ENCODE measurements around the gene TMEM144.

Gene TMEM144

GRCh38 chr4:158209825-158210807, at the start of gene TMEM144:
Gene TMEM144 (plus strand): TSS chr4:158210486. CDS start chr4:158212668, 2,182 bp downstream.
- no peak for DNase-seq (ENCODE audit: low read depth in 2 of 2)

- no peak for DNase-seq (ENCODE audit: low read depth in 2 of 2)
Observed at GRCh38 chr4:158161551-158162354, 48.5 kb upstream of the TMEM144 start.

- DNase-seq (ENCODE audit: low read depth in 2 of 2) = no peak
Observed at GRCh38 chr4:158162631-158163030, 47.7 kb upstream of the TMEM144 start.

- DNase-seq (ENCODE audit: low read depth in 2 of 2) = no peak
Observed at GRCh38 chr4:158163941-158164767, 46.1 kb upstream of the TMEM144 start.

GRCh38 chr4:158164768-158165213, 45.5 kb upstream of the TMEM144 start:
- DNase-seq (ENCODE audit: low read depth in 2 of 2) = no peak

- no peak for DNase-seq (ENCODE audit: low read depth in 2 of 2)
Observed at GRCh38 chr4:158166701-158167100, 43.6 kb upstream of the TMEM144 start.

GRCh38 chr4:158168606-158169005, 41.7 kb upstream of the TMEM144 start:
- DNase-seq (ENCODE audit: low read depth in 2 of 2) = no peak

- no peak for DNase-seq (ENCODE audit: low read depth in 2 of 2)
Observed at GRCh38 chr4:158169506-158169905, 40.8 kb upstream of the TMEM144 start.

GRCh38 chr4:158169931-158170690, 40.2 kb upstream of the TMEM144 start:
- no peak for DNase-seq (ENCODE audit: low read depth in 2 of 2)

GRCh38 chr4:158170691-158171561, 39.4 kb upstream of the TMEM144 start:
- no peak for DNase-seq (ENCODE audit: low read depth in 2 of 2)

- no peak for DNase-seq (ENCODE audit: low read depth in 2 of 2)
Observed at GRCh38 chr4:158172261-158173258, 37.7 kb upstream of the TMEM144 start, which contains the start of gene GASK1B. Gene GASK1B (minus strand): TSS chr4:158173025. CDS start chr4:158171375, 1,650 bp downstream.

GRCh38 chr4:158176108-158176507, 34.2 kb upstream of the TMEM144 start:
- DNase-seq (ENCODE audit: low read depth in 2 of 2) = no peak

GRCh38 chr4:158176776-158177175, 33.5 kb upstream of the TMEM144 start:
- no peak for DNase-seq (ENCODE audit: low read depth in 2 of 2)

- DNase-seq (ENCODE audit: low read depth in 2 of 2) = no peak
Observed at GRCh38 chr4:158179465-158179864, 30.8 kb upstream of the TMEM144 start.

GRCh38 chr4:158181906-158182305, 28.4 kb upstream of the TMEM144 start:
- DNase-seq (ENCODE audit: low read depth in 2 of 2) = no peak

- no peak for DNase-seq (ENCODE audit: low read depth in 2 of 2)
Observed at GRCh38 chr4:158182736-158183135, 27.6 kb upstream of the TMEM144 start.

GRCh38 chr4:158186815-158187214, 23.5 kb upstream of the TMEM144 start:
- DNase-seq (ENCODE audit: low read depth in 2 of 2) = no peak

GRCh38 chr4:158189422-158189821, 20.9 kb upstream of the TMEM144 start:
- no peak for DNase-seq (ENCODE audit: low read depth in 2 of 2)
